ENCODE measurements around the gene ZNF568. TPM values are rescaled to one million over a fixed set of nuclear protein-coding genes. Genes with fewer than 3 reads are reported as not detected.

ZNF568 gene
- total RNA-seq, 1 donor from 2014 or later, result 7.1 TPM

DNA sequence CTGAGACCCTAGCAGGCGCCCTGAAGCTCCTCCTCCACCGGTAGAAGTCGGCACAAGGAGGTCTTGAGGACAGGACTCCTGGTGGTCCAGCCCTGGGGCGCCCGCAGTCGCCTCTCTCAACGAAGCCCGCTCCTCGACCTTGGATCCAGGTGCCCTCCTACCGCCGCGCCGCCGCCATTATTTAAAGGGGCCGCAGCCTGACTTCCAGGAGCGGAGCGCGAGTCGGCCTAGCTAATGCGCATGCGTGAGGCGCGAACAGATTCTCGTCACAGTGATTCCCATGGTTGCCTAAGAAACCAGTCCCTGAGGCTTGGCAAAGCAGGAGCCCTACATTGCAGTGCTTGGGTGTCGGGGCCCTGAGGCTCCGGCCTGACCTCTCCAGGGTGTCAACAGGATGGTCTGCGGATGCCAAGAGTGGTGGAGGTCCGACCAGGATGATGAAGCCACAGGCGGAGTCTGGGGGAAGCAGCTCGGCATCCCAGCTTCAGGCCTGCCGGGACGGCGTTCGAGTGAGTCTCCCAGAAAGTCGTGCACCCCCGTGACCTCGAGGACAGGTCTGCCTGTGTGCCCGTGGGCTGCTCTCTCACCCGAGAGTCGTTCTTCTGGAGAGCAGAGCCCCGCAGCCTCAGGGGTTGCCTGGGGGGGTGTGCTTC is 96.1 kb downstream of the ZNF568 start:
- H3K9me3 Mint-ChIP-seq (ENCODE audit: unreplicated experiment), result peaks cover 67% of the 10 kb centered on the region
- H3K4me1 Mint-ChIP-seq (ENCODE audit: unreplicated experiment), result no peaks in the 10 kb centered on the region
- DNase-seq (ENCODE audit: low spot score), result no peak
- peak overlapping the region; percentile 73 for H3K4me3 Mint-ChIP-seq (ENCODE audit: unreplicated experiment)
- peaks cover 19% of the 10 kb centered on the region for H3K27me3 Mint-ChIP-seq (ENCODE audit: unreplicated experiment)
- TF ChIP-seq, protein P1, sequence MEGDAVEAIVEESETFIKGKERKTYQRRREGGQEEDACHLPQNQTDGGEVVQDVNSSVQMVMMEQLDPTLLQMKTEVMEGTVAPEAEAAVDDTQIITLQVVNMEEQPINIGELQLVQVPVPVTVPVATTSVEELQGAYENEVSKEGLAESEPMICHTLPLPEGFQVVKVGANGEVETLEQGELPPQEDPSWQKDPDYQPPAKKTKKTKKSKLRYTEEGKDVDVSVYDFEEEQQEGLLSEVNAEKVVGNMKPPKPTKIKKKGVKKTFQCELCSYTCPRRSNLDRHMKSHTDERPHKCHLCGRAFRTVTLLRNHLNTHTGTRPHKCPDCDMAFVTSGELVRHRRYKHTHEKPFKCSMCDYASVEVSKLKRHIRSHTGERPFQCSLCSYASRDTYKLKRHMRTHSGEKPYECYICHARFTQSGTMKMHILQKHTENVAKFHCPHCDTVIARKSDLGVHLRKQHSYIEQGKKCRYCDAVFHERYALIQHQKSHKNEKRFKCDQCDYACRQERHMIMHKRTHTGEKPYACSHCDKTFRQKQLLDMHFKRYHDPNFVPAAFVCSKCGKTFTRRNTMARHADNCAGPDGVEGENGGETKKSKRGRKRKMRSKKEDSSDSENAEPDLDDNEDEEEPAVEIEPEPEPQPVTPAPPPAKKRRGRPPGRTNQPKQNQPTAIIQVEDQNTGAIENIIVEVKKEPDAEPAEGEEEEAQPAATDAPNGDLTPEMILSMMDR (IDR thresholded peaks at IDR 0.05; ENCODE audit: unreplicated experiment), result no peak
- H3K27ac Mint-ChIP-seq (ENCODE audit: unreplicated experiment), result no peak overlapping the region
- peaks cover 42% of the 10 kb centered on the region for H3K36me3 Mint-ChIP-seq (ENCODE audit: low read depth, unreplicated experiment)

DNA sequence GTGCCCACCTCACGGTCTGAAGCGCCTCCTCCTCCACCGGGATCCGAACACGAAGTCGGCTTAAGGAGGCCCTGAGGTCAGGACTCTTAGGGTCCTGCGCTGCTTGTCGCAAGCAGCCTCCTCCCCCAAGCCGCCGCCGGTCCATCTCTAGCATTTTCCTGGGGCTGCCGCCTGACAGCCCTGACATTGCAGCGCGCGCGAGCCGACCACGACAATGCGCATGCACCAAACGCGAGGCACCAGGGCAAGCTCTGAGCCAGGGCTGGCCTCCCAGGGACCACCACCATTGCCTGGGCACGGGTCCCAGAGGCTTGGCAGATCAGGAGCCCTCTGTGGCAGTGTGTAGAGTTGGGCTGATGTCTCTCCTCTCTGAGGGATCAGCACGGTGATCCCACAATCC is 98.3 kb downstream of the ZNF568 start:
- H3K36me3 Mint-ChIP-seq (ENCODE audit: low read depth, unreplicated experiment), result peaks cover 39% of the 10 kb centered on the region
- TF ChIP-seq, protein P1 (IDR thresholded peaks at IDR 0.05; ENCODE audit: unreplicated experiment), result no peak
- no peak overlapping the region for H3K27ac Mint-ChIP-seq (ENCODE audit: unreplicated experiment)
- no peak for DNase-seq (ENCODE audit: low spot score)
- H3K4me1 Mint-ChIP-seq (ENCODE audit: unreplicated experiment), result no peaks in the 10 kb centered on the region
- peaks cover 63% of the 10 kb centered on the region for H3K9me3 Mint-ChIP-seq (ENCODE audit: unreplicated experiment)
- H3K27me3 Mint-ChIP-seq (ENCODE audit: unreplicated experiment), result peaks cover 17% of the 10 kb centered on the region
- no peak overlapping the region for H3K4me3 Mint-ChIP-seq (ENCODE audit: unreplicated experiment)

DNA sequence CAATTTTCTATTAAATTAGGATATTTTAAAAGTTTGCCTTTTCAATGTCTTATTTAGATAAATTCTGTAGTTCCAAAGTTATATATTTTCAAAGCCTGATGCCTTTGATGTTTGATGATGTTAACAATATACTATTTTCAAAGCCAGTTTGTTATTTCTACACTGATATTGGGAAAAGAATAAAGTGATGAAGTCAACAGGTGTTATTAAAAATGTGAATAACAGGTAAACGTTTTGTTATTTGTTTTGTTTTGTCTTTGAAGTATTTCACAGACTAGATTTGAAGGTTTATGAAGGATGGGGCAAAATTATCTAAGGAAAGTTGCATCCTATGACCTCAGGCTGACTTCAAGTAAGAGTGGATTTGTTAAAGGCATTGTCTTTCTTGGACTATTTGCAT is 129.0 kb downstream of the ZNF568 start:
- Mint-ChIP-seq H3K9me3 (ENCODE audit: unreplicated experiment) (peaks cover 36% of the 10 kb centered on the region), H3K4me1 (ENCODE audit: unreplicated experiment) (no peaks in the 10 kb centered on the region), H3K36me3 (ENCODE audit: low read depth, unreplicated experiment) (peaks cover 16% of the 10 kb centered on the region), H3K27ac (ENCODE audit: unreplicated experiment) (no peak overlapping the region), H3K27me3 (ENCODE audit: unreplicated experiment) (peaks cover 7% of the 10 kb centered on the region), H3K4me3 (ENCODE audit: unreplicated experiment) (peak overlapping the region; percentile 1)
- TF ChIP-seq, protein P1 (IDR thresholded peaks at IDR 0.05; ENCODE audit: unreplicated experiment), result no peak
- DNase-seq (ENCODE audit: low spot score), result no peak

Other genes starting within 250 kb of the ZNF568 start
- 9.2 TPM for gene ZNF461, start 249.5 kb upstream of the ZNF568 start, total RNA-seq (ENCODE audit: unreplicated experiment)
- 9.7 TPM for gene ZNF567, start 228.7 kb upstream of the ZNF568 start, total RNA-seq (ENCODE audit: unreplicated experiment)
- gene ZNF850, start 143.5 kb upstream of the ZNF568 start, total RNA-seq (ENCODE audit: unreplicated experiment), result 7.0 TPM
- gene ZNF790, start 77.9 kb upstream of the ZNF568 start, total RNA-seq (ENCODE audit: unreplicated experiment), result 12.3 TPM
- 9.6 TPM for gene ZNF345, start 65.5 kb upstream of the ZNF568 start, total RNA-seq (ENCODE audit: unreplicated experiment)
- gene ZNF829, start within 50 bp of the ZNF568 start, total RNA-seq (ENCODE audit: unreplicated experiment), result 2.8 TPM
- gene ZNF420, start 162.1 kb downstream of the ZNF568 start, total RNA-seq (ENCODE audit: unreplicated experiment), result 13.1 TPM

Measured in endothelial cell (in vitro differentiated cells).